H1 (cell line): ENCODE measurements around the gene ATP8B2. TPM values are rescaled to one million over a fixed set of nuclear protein-coding genes. Genes with fewer than 3 reads are reported as not detected.

Experiments
- ASH2L ChIP-seq: fragments of 200-600, 300-600 bp; sonication (generic); IDR thresholded peaks from one replicate; pipeline ENCODE4 v1.7.1; 2017; ENCODE audit warnings: low read length
- BCL11A ChIP-seq, 2 experiments: IDR thresholded peaks; one replicate each; pipeline ENCODE4 v1.6.1; 2011; ENCODE audit warnings: low read depth in 2 of 2, low read length in 2 of 2, mild to moderate bottlenecking in 2 of 2
- CBX8 ChIP-seq: fragments of 300-800, 300-1000 bp; sonication (generic); IDR thresholded peaks from 2 replicates; pipeline ENCODE4 v1.7.1; 2016; ENCODE audit warnings: low read depth, low read length, borderline replicate concordance
- CREB1 ChIP-seq: IDR thresholded peaks from 2 replicates; pipeline ENCODE4 v1.6.1; 2012; ENCODE audit warnings: inconsistent platforms
- EP300 ChIP-seq, 2 experiments: IDR thresholded peaks; 1 replicate in 1 of 2; 2 replicates in 1 of 2; pipeline ENCODE4 v1.6.1; 2011 to 2012; ENCODE audit warnings: low read depth in 2 of 2, low read length in 2 of 2, mild to moderate bottlenecking in 2 of 2, borderline replicate concordance in 1 of 2, inconsistent platforms in 1 of 2, moderate library complexity in 1 of 2
- EZH2 ChIP-seq: fragments of 200-600 bp; sonication (generic); IDR thresholded peaks from 2 replicates; pipeline ENCODE4 v1.7.1; 2012; ENCODE audit warnings: low read depth, mild to moderate bottlenecking, moderate library complexity, low read length, inconsistent platforms; ENCODE audit not compliant: severe bottlenecking
- GTF2F1 ChIP-seq: IDR thresholded peaks from 2 replicates; pipeline ENCODE4 v1.6.1; 2012; ENCODE audit warnings: low read depth, low read length, improper control_type of control experiment, borderline replicate concordance
- HDAC2 ChIP-seq, 2 experiments: fragments of 300-600 bp in 1 of 2; sonication (generic) in 1 of 2; IDR thresholded peaks; 2 replicates each; pipeline ENCODE4 v1.6.1; 2011 to 2012; ENCODE audit warnings: low read depth in 2 of 2, low read length in 2 of 2, mild to moderate bottlenecking in 2 of 2, moderate library complexity in 2 of 2, borderline replicate concordance in 1 of 2, inconsistent platforms in 1 of 2
- HDAC6 ChIP-seq: IDR thresholded peaks from one replicate; pipeline ENCODE4 v1.7.1; 2012; ENCODE audit warnings: low read depth, mild to moderate bottlenecking, inconsistent platforms, low read length, moderate library complexity
- JUN ChIP-seq: IDR thresholded peaks from 2 replicates; pipeline ENCODE4 v1.6.1; 2011; ENCODE audit warnings: low read depth, mild to moderate bottlenecking, improper control_type of control experiment, low read length
- JUND ChIP-seq: IDR thresholded peaks from 2 replicates; pipeline ENCODE4 v1.6.1; 2011; ENCODE audit warnings: mild to moderate bottlenecking, improper control_type of control experiment, low read length
- KDM1A ChIP-seq: fragments of 200-600, 300-600 bp; sonication (generic); IDR thresholded peaks from 2 replicates; pipeline ENCODE4 v1.7.1; 2016; ENCODE audit warnings: mild to moderate bottlenecking, low read length, borderline replicate concordance
- MAFK ChIP-seq: IDR thresholded peaks from 2 replicates; pipeline ENCODE4 v1.6.1; 2012; ENCODE audit warnings: low read depth, mild to moderate bottlenecking, improper control_type of control experiment, low read length
- MAX ChIP-seq: IDR thresholded peaks from 2 replicates; pipeline ENCODE4 v1.6.1; 2012; ENCODE audit warnings: inconsistent platforms
- NANOG ChIP-seq: IDR thresholded peaks from 2 replicates; pipeline ENCODE4 v1.6.1; 2011; ENCODE audit warnings: low read length, low read depth, mild to moderate bottlenecking, inconsistent platforms; ENCODE audit not compliant: insufficient read depth, poor library complexity, severe bottlenecking
- NRF1 ChIP-seq: IDR thresholded peaks from 2 replicates; pipeline ENCODE4 v1.6.1; 2011; ENCODE audit warnings: mild to moderate bottlenecking, low read depth, low read length, improper control_type of control experiment
- POU5F1 ChIP-seq: IDR thresholded peaks from 2 replicates; pipeline ENCODE4 v1.6.1; 2011; ENCODE audit warnings: low read depth, mild to moderate bottlenecking, low read length, moderate library complexity
- RFX5 ChIP-seq: IDR thresholded peaks from 2 replicates; pipeline ENCODE4 v1.6.1; 2011; ENCODE audit warnings: low read depth, low read length, improper control_type of control experiment, borderline replicate concordance
- SIRT6 ChIP-seq: IDR thresholded peaks from one replicate; pipeline ENCODE4 v1.7.1; 2012; ENCODE audit warnings: low read length, inconsistent platforms
- SP4 ChIP-seq: IDR thresholded peaks from 2 replicates; pipeline ENCODE4 v1.6.1; 2012; ENCODE audit warnings: low read length, inconsistent platforms
- TBP ChIP-seq: IDR thresholded peaks from 2 replicates; pipeline ENCODE4 v1.6.1; 2011; ENCODE audit warnings: low read depth, low read length, improper control_type of control experiment
- TCF12 ChIP-seq: IDR thresholded peaks from 2 replicates; pipeline ENCODE4 v1.6.1; 2011; ENCODE audit warnings: low read depth, mild to moderate bottlenecking, low read length
- USF2 ChIP-seq: IDR thresholded peaks from 2 replicates; pipeline ENCODE4 v1.6.1; 2011; ENCODE audit warnings: low read length, improper control_type of control experiment
- polyA plus RNA-seq, 7 experiments: library from polyadenylated mRNA; depleted of rRNA in 3 of 7; stranded (reverse) in 5 of 7; unstranded in 2 of 7; fragments of >200 nt in 5 of 7; fragments of 200-250 nt in 2 of 7; gene quantifications; 1 replicate in 5 of 7; 2 replicates in 1 of 7; 4 replicates in 1 of 7; pipeline versions ENCODE4 v1.2.1 to v1.2.3, GENCODE V29; 2011 to 2013; ENCODE audit warnings: missing spikeins in 2 of 7, mixed read lengths in 2 of 7
- total RNA-seq: library from RNA; stranded (reverse); fragmentation: NEBNext Ultra II Directional; extraction: Animal tissue kit (Norgen Biotek cat#: 25700); gene quantifications from 2 replicates; pipeline ENCODE4 v1.2.1, GENCODE V29; 2021

ATP8B2 gene
- total and polyA plus RNA-seq, 2 of the 8 experiments (the other 6 are each of a cell fraction or from before 2014, with no cell fraction given), result 61.4 to 70.1 TPM

GRCh38 chr1:154324669-154325582, at the start of gene ATP8B2 (continued):
- TF ChIP-seq TBP (no peak), EZH2 (no peak), MAX (peak; percentile 33; the same call in 1 of the 2 replicates), HDAC2 (IDR thresholded peaks at IDR 0.05; ENCODE audit: borderline replicate concordance in 1 of 2, low read depth in 2 of 2, low read length in 2 of 2) (0 out of 4 replicates have a peak, but pooled peaks of 1 of the 2 experiments have one; percentile 30), SIRT6 (no peak), EP300 (IDR thresholded peaks at IDR 0.05; ENCODE audit: borderline replicate concordance in 1 of 2, low read depth in 2 of 2, low read length in 2 of 2) (no peak), POU5F1 (no peak), CBX8 (no peak), MAFK (no peak), NRF1 (no peak), CREB1 (peak; percentile 72), HDAC6 (no peak), TCF12 (no peak), SP4 (no peak), NANOG (no peak), JUND (no peak), ASH2L (peak; percentile 62), JUN (no peak), KDM1A (0 out of 2 replicates have a peak, but pooled peaks have one; percentile 37), GTF2F1 (no peak), RFX5 (no peak), USF2 (no peak), BCL11A (IDR thresholded peaks at IDR 0.05; ENCODE audit: low read depth in 2 of 2, low read length in 2 of 2) (no peak)
